Measurements from ENCODE around the gene ITPR1. TPM values are rescaled to one million over a fixed set of nuclear protein-coding genes. Genes with fewer than 3 reads are reported as not detected.

ITPR1 gene
- total RNA-seq, 2 experiments from 2014 or later, result 84.4 to 104 TPM

GRCh38 chr3:4776399-4776979 lies 283.3 kb downstream of the ITPR1 start:
- intact Hi-C loops (cut with micrococcal nuclease; ENCODE audit: unreplicated experiment), result no loop called here
- Histone ChIP-seq H3K4me3 (ENCODE audit: low read depth, low read length, poor library complexity, severe bottlenecking) (no peak overlapping the region), H3K9me2 (ENCODE audit: insufficient read depth, low read length) (no peaks in the 10 kb centered on the region), H2AFZ (ENCODE audit: low read length) (no peak overlapping the region), H3K4me1 (ENCODE audit: insufficient read depth, low read length, poor library complexity, severe bottlenecking) (no peaks in the 10 kb centered on the region), H3K79me2 (ENCODE audit: insufficient read depth, low read depth, low read length) (no peaks in the 10 kb centered on the region), H3K27ac (ENCODE audit: low read depth, low read length, poor library complexity, severe bottlenecking) (no peak overlapping the region), H3K36me3 (ENCODE audit: insufficient read depth, low read length) (peaks cover 48% of the 10 kb centered on the region), H3K9me3 (ENCODE audit: low read length) (no peaks in the 10 kb centered on the region), H3K4me2 (ENCODE audit: low read length) (no peak overlapping the region), H4K20me1 (ENCODE audit: insufficient read depth, low read length) (no peaks in the 10 kb centered on the region)
- TF ChIP-seq, protein P1, sequence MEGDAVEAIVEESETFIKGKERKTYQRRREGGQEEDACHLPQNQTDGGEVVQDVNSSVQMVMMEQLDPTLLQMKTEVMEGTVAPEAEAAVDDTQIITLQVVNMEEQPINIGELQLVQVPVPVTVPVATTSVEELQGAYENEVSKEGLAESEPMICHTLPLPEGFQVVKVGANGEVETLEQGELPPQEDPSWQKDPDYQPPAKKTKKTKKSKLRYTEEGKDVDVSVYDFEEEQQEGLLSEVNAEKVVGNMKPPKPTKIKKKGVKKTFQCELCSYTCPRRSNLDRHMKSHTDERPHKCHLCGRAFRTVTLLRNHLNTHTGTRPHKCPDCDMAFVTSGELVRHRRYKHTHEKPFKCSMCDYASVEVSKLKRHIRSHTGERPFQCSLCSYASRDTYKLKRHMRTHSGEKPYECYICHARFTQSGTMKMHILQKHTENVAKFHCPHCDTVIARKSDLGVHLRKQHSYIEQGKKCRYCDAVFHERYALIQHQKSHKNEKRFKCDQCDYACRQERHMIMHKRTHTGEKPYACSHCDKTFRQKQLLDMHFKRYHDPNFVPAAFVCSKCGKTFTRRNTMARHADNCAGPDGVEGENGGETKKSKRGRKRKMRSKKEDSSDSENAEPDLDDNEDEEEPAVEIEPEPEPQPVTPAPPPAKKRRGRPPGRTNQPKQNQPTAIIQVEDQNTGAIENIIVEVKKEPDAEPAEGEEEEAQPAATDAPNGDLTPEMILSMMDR (conservative IDR thresholded peaks at IDR 0.05; ENCODE audit: low read length), result no peak
- TF ChIP-seq EZH2phosphoT487 (IDR thresholded peaks at IDR 0.05; ENCODE audit: borderline replicate concordance, low read depth, low read length), result no peak
- CTCF ChIA-PET (ENCODE audit: unreplicated experiment), result no interaction called here
- no TSS peak for BruUV-seq (replicated peaks)
- DNase-seq (ENCODE audit: low spot score), result no peak
- POLR2A ChIA-PET, result interaction anchor here (0.9 kb wide), 1 partner anchor 15 kb away, joined by 4 read pairs; no protein-coding TSS in a partner anchor

GRCh38 chr3:4776980-4777581 lies 283.9 kb downstream of the ITPR1 start:
- ChIA-PET POLR2A (interaction anchor here (0.7 kb wide), 1 partner anchor 304 kb away, joined by 3 read pairs; no protein-coding TSS in a partner anchor), CTCF (ENCODE audit: unreplicated experiment) (no interaction called here)
- H2AFZ ChIP-seq (ENCODE audit: low read length), result no peak overlapping the region
- H4K20me1 ChIP-seq (ENCODE audit: insufficient read depth, low read length), result no peaks in the 10 kb centered on the region
- peaks cover 50% of the 10 kb centered on the region for H3K36me3 ChIP-seq (ENCODE audit: insufficient read depth, low read length)
- H3K4me2 ChIP-seq (ENCODE audit: low read length), result no peak overlapping the region
- H3K27ac ChIP-seq (ENCODE audit: low read depth, low read length, poor library complexity, severe bottlenecking), result no peak overlapping the region
- no peaks in the 10 kb centered on the region for H3K79me2 ChIP-seq (ENCODE audit: insufficient read depth, low read depth, low read length)
- TF ChIP-seq, protein P1 (conservative IDR thresholded peaks at IDR 0.05; ENCODE audit: low read length), result no peak
- TF ChIP-seq EZH2phosphoT487 (IDR thresholded peaks at IDR 0.05; ENCODE audit: borderline replicate concordance, low read depth, low read length), result no peak
- no peaks in the 10 kb centered on the region for H3K4me1 ChIP-seq (ENCODE audit: insufficient read depth, low read length, poor library complexity, severe bottlenecking)
- intact Hi-C loops (cut with micrococcal nuclease; ENCODE audit: unreplicated experiment), result no loop called here
- no peak overlapping the region for H3K4me3 ChIP-seq (ENCODE audit: low read depth, low read length, poor library complexity, severe bottlenecking)
- no peak for DNase-seq (ENCODE audit: low spot score)
- no TSS peak for BruUV-seq (replicated peaks)
- H3K9me3 ChIP-seq (ENCODE audit: low read length), result no peaks in the 10 kb centered on the region
- no peaks in the 10 kb centered on the region for H3K9me2 ChIP-seq (ENCODE audit: insufficient read depth, low read length)

DNA sequence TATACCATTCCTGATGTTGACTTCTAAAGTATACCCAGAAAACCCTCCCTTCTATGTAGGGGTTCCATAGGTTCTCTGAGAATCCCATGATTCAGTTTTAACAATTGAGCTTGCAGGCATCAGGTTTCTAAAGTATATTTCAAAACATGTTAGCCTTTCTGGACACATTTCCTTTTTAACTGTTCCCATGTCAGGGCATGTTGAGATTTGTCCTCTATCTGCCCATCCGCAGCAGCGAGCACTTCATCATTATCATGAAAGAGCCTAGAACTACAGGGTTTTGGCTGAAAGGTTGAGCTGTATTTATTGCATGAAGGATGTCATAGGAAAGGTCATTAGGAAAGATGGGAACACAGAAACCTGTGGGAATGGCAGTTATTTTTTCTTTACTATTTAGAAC lies 285.0 kb downstream of the ITPR1 start:
- H3K36me3 ChIP-seq (ENCODE audit: insufficient read depth, low read length), result peaks cover 60% of the 10 kb centered on the region
- no peak overlapping the region for H2AFZ ChIP-seq (ENCODE audit: low read length)
- ChIA-PET POLR2A (interaction anchor here (0.7 kb wide), 1 partner anchor 303 kb away, joined by 3 read pairs; no protein-coding TSS in a partner anchor), CTCF (ENCODE audit: unreplicated experiment) (no interaction called here)
- H3K9me2 ChIP-seq (ENCODE audit: insufficient read depth, low read length), result no peaks in the 10 kb centered on the region
- H3K4me3 ChIP-seq (ENCODE audit: low read depth, low read length, poor library complexity, severe bottlenecking), result no peak overlapping the region
- intact Hi-C loops (cut with micrococcal nuclease; ENCODE audit: unreplicated experiment), result no loop called here
- DNase-seq (ENCODE audit: low spot score), result no peak
- H3K4me2 ChIP-seq (ENCODE audit: low read length), result no peak overlapping the region
- no peaks in the 10 kb centered on the region for H4K20me1 ChIP-seq (ENCODE audit: insufficient read depth, low read length)
- H3K27ac ChIP-seq (ENCODE audit: low read depth, low read length, poor library complexity, severe bottlenecking), result no peak overlapping the region
- no peak for TF ChIP-seq EZH2phosphoT487 (IDR thresholded peaks at IDR 0.05; ENCODE audit: borderline replicate concordance, low read depth, low read length)
- TF ChIP-seq, protein P1 (conservative IDR thresholded peaks at IDR 0.05; ENCODE audit: low read length), result no peak
- no peaks in the 10 kb centered on the region for H3K79me2 ChIP-seq (ENCODE audit: insufficient read depth, low read depth, low read length)
- H3K9me3 ChIP-seq (ENCODE audit: low read length), result no peaks in the 10 kb centered on the region
- no peaks in the 10 kb centered on the region for H3K4me1 ChIP-seq (ENCODE audit: insufficient read depth, low read length, poor library complexity, severe bottlenecking)
- no TSS peak for BruUV-seq (replicated peaks)
